Osteocyte (in vitro differentiated cells): ENCODE data around the gene UBL7. TPM values are rescaled to one million over a fixed set of nuclear protein-coding genes. Genes with fewer than 3 reads are reported as not detected.
A peak's percentile ranks its signal among the peaks of the same experiment; 100 is the strongest.

ENCODE experiments used
- DNase-seq: peaks from one replicate; pipeline ENCODE4 v3.0.0; 2021; ENCODE audit warnings: mixed read lengths; ENCODE audit not compliant: unreplicated experiment; ENCODE audit errors: extremely low spot score
- H3K27ac Mint-ChIP-seq: one replicate; pipeline ENCODE4 v1.8.0; 2021; ENCODE audit warnings: mild to moderate bottlenecking, mixed read lengths; ENCODE audit not compliant: unreplicated experiment
- H3K27me3 Mint-ChIP-seq: one replicate; pipeline ENCODE4 v1.8.0; 2021; ENCODE audit warnings: mixed read lengths; ENCODE audit not compliant: unreplicated experiment
- H3K36me3 Mint-ChIP-seq: one replicate; pipeline ENCODE4 v1.8.0; 2021; ENCODE audit warnings: mixed read lengths; ENCODE audit not compliant: unreplicated experiment
- H3K4me1 Mint-ChIP-seq: one replicate; pipeline ENCODE4 v1.8.0; 2021; ENCODE audit warnings: mixed read lengths; ENCODE audit not compliant: unreplicated experiment
- H3K4me3 Mint-ChIP-seq: one replicate; pipeline ENCODE4 v1.8.0; 2021; ENCODE audit warnings: mild to moderate bottlenecking, moderate library complexity, mixed read lengths; ENCODE audit not compliant: unreplicated experiment
- H3K9me3 Mint-ChIP-seq: one replicate; pipeline ENCODE4 v1.8.0; 2021; ENCODE audit warnings: mixed read lengths; ENCODE audit not compliant: unreplicated experiment
- total RNA-seq: library from RNA; stranded (reverse); gene quantifications from 2 replicates; pipeline ENCODE4 v1.2.1, GENCODE V29; 2021
- TF ChIP-seq, protein P1 (sequence below): fragments of 200-600 bp; sonication (generic); IDR thresholded peaks from 2 replicates; pipeline ENCODE4 v1.5.0; 2021; ENCODE audit warnings: antibody characterized with exemption, mild to moderate bottlenecking, moderate library complexity

UBL7 gene
- total RNA-seq, 1 donor from 2014 or later: 59.5 TPM

DNA sequence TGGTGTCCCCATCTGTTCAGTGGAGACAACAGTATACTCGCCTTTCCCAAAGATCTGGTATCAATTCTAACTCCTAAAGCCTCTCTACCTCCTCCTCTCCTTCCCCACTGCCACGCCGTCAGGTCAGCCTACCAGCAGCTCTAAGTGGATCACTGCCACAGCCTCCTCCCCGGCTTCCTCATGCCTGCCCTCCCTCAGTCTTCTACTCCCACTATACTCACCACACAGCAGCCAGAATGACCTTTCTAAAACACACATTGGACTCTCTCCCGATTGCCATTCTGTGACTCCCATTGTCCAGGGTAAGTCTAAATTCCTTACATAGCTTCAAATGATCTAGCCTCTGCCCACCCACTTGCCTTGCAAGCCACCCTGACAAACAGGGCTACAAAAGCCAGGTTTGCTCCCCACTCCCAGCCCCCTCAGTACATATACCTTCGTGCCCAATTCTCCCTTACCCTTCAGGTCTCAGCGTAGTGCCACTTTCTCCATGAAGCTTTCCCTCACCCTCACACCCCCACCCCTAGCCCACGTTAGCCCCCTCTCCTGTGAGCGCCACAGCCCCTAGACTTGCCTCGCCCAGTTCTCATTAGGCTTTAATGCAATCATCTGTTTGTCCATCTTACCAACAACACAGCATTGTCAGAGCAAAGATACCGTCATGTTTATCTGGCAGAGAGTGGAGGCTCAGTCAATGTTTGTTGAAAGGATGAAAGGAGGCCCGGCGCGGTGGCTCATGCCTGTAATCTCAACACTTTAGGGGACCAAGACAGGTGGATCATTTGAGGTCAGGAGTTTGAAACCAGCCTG, 17.7 kb downstream of the UBL7 start:
- Mint-ChIP-seq H3K27ac (no peak overlapping the region), H3K36me3 (peaks cover 21% of the 10 kb centered on the region), H3K4me3 (no peak overlapping the region), H3K27me3 (no peaks in the 10 kb centered on the region), H3K9me3 (no peaks in the 10 kb centered on the region), H3K4me1 (no peaks in the 10 kb centered on the region)
- no peak for DNase-seq
- TF ChIP-seq, protein P1, sequence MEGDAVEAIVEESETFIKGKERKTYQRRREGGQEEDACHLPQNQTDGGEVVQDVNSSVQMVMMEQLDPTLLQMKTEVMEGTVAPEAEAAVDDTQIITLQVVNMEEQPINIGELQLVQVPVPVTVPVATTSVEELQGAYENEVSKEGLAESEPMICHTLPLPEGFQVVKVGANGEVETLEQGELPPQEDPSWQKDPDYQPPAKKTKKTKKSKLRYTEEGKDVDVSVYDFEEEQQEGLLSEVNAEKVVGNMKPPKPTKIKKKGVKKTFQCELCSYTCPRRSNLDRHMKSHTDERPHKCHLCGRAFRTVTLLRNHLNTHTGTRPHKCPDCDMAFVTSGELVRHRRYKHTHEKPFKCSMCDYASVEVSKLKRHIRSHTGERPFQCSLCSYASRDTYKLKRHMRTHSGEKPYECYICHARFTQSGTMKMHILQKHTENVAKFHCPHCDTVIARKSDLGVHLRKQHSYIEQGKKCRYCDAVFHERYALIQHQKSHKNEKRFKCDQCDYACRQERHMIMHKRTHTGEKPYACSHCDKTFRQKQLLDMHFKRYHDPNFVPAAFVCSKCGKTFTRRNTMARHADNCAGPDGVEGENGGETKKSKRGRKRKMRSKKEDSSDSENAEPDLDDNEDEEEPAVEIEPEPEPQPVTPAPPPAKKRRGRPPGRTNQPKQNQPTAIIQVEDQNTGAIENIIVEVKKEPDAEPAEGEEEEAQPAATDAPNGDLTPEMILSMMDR: no peak

- DNase-seq: no peak
- no peaks in the 10 kb centered on the region for H3K4me1 Mint-ChIP-seq
- no peak overlapping the region for H3K4me3 Mint-ChIP-seq
- no peaks in the 10 kb centered on the region for H3K9me3 Mint-ChIP-seq
- H3K27ac Mint-ChIP-seq: no peak overlapping the region
- TF ChIP-seq, protein P1: no peak
- peaks cover 19% of the 10 kb centered on the region for H3K36me3 Mint-ChIP-seq
- H3K27me3 Mint-ChIP-seq: no peaks in the 10 kb centered on the region
Observed at GRCh38 chr15:74442604-74443003, 18.4 kb downstream of the UBL7 start.

GRCh38 chr15:74442063-74442462, 18.9 kb downstream of the UBL7 start:
- no peak for DNase-seq
- Mint-ChIP-seq H3K36me3 (peaks cover 19% of the 10 kb centered on the region), H3K4me1 (no peaks in the 10 kb centered on the region), H3K9me3 (no peaks in the 10 kb centered on the region), H3K4me3 (no peak overlapping the region), H3K27me3 (no peaks in the 10 kb centered on the region), H3K27ac (no peak overlapping the region)
- TF ChIP-seq, protein P1: no peak

DNA sequence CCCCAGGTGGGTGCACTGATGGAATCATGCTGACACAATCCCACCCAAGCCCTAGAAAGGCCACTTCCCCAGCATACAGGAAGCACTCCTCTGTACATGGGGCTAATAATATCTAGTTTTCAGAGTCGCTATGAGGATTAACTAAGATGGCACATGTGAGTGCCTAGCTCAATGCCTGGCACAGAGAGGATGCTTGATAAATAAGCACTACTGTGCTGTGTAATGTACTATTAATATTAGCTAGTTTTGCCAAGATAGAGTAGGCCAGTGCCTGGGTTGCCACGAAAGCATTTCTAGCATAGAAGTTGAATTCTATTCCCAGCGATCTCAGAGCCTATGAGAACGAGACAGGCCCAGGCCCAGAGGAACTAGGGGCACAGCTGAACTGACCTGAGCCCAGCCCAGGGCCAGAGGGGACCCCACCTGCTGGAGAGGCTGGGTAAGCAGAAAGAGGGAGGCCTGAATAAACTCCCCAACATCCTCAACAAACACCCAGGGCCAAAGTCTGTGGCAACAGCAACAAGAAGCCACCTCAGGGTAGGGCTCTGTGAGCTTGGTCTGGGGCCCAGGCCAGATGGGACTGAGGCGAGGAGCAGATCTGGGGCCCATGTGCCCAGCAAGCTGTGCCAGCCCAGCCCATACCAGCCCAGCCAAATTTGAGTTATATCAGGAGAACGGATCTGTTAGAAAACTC, 19.6 kb downstream of the UBL7 start:
- no peak for DNase-seq
- Mint-ChIP-seq H3K4me1 (no peaks in the 10 kb centered on the region), H3K9me3 (no peaks in the 10 kb centered on the region), H3K27ac (no peak overlapping the region), H3K36me3 (peaks cover 13% of the 10 kb centered on the region), H3K4me3 (no peak overlapping the region), H3K27me3 (no peaks in the 10 kb centered on the region)
- TF ChIP-seq, protein P1: no peak

DNA sequence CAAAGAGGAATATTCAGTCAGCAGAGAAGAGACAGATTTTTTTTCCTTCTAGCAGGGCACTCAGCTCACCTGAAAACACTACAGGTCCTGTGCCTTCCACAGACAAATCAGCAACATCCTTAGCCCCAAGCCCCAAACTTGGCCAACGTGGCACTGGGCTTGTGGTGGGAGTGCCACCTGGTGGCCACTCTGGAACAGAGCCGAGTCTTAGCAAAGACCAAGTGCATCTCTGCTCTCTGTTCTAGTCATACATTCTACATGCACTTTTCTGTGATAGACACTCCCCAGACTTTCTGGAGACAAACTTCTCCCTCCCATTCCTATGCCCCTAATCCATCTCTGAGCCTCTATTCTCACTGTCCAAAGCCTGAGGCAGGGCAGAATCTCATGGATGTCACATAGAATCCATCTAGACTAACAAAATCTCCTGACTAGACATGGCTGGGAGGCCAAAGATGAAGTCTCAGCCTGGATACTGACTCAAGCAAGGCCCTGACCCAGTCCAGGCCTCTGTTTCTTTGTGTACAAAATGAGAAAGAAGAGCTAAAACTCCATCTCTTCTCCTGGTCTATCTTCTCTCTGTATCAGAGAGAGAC, 22.1 kb downstream of the UBL7 start:
- Mint-ChIP-seq H3K4me3 (no peak overlapping the region), H3K9me3 (no peaks in the 10 kb centered on the region), H3K4me1 (peaks cover 6% of the 10 kb centered on the region), H3K36me3 (no peaks in the 10 kb centered on the region), H3K27me3 (no peaks in the 10 kb centered on the region), H3K27ac (no peak overlapping the region)
- TF ChIP-seq, protein P1: peak; percentile 97
- DNase-seq: peak; percentile 89
